H1 (cell line): Measurements from ENCODE around the gene CDH18. TPM values are rescaled to one million over a fixed set of nuclear protein-coding genes. Genes with fewer than 3 reads are reported as not detected.

ENCODE experiments used
- CTCF ChIA-PET: fragments of 300-600 bp; sonication (Branson Sonifier 250); formaldehyde crosslinking; loops from one replicate; lab custom pipeline; 2021; ENCODE audit not compliant: partially characterized antibody; lab: Charles Lee
- POLR2A ChIA-PET: fragments of 300-600 bp; sonication (Branson Sonifier 250); formaldehyde crosslinking; loops from one replicate; lab custom pipeline; 2021; ENCODE audit warnings: inconsistent platforms; ENCODE audit not compliant: partially characterized antibody; lab: Charles Lee
- DNase-seq, 2 experiments: peaks; one replicate each; pipeline versions ENCODE4 v3.0.0 to v3.0.0-alpha.2; 2010 to 2022; ENCODE audit warnings: low spot score in 2 of 2, low read depth in 1 of 2, mixed read lengths in 1 of 2
- FAIRE-seq: peaks from 2 replicates; lab custom pipeline; 2011; peaks lifted over from hg19 to GRCh38; lab: Jason Lieb, UNC
- H2AFZ ChIP-seq: 2 replicates; pipeline ENCODE4 v1.8.1; 2012; ENCODE audit warnings: low read length, inconsistent platforms
- H2AK5ac ChIP-seq: 2 replicates; pipeline ENCODE4 v1.6.1; 2013; ENCODE audit warnings: low read depth, low read length
- H2BK120ac ChIP-seq: replicated peaks from 2 replicates; pipeline ENCODE3; 2013; ENCODE audit warnings: low read depth, low read length, inconsistent platforms
- H2BK12ac ChIP-seq: 2 replicates; pipeline ENCODE4 v1.6.1; 2013; ENCODE audit warnings: low read depth, low read length
- H2BK15ac ChIP-seq: 2 replicates; pipeline ENCODE4 v1.6.1; 2013; ENCODE audit warnings: low read length
- H2BK20ac ChIP-seq: 2 replicates; pipeline ENCODE4 v1.6.1; 2013; ENCODE audit warnings: low read length
- H2BK5ac ChIP-seq: 2 replicates; pipeline ENCODE4 v1.6.1; 2013; ENCODE audit warnings: low read depth, low read length
- H3K14ac ChIP-seq: 2 replicates; pipeline ENCODE4 v1.6.1; 2013; ENCODE audit warnings: inconsistent platforms; ENCODE audit not compliant: insufficient read length
- H3K18ac ChIP-seq: 2 replicates; pipeline ENCODE4 v1.6.1; 2013; ENCODE audit warnings: low read length; ENCODE audit errors: extremely low read depth
- H3K23ac ChIP-seq: 2 replicates; pipeline ENCODE4 v1.6.1; 2013; ENCODE audit warnings: inconsistent platforms; ENCODE audit not compliant: insufficient read length
- H3K23me2 ChIP-seq: 2 replicates; pipeline ENCODE4 v1.6.1; 2013; ENCODE audit warnings: low read depth, low read length
- H3K27ac ChIP-seq: 2 replicates; pipeline ENCODE4 v1.6.1; 2011; ENCODE audit warnings: low read depth, low read length, inconsistent platforms
- H3K27me3 ChIP-seq, 4 experiments: replicated peaks in 1 of 4; 1 replicate in 1 of 4; 2 replicates in 3 of 4; pipeline versions ENCODE4 v1.6.1 to v1.8.1; 2011 to 2013; ENCODE audit warnings: low read length in 3 of 4, mild to moderate bottlenecking in 3 of 4, inconsistent platforms in 2 of 4, mixed read lengths in 2 of 4, moderate library complexity in 1 of 4; ENCODE audit not compliant: control insufficient read depth in 3 of 4, insufficient read depth in 3 of 4; ENCODE audit errors: extremely low read depth in 1 of 4
- H3K36me3 ChIP-seq, 4 experiments: 2 replicates each; pipeline versions ENCODE4 v1.6.1 to v1.8.1; 2011 to 2013; ENCODE audit warnings: mild to moderate bottlenecking in 4 of 4, low read length in 3 of 4, moderate library complexity in 2 of 4, control low read depth in 1 of 4, inconsistent platforms in 1 of 4; ENCODE audit not compliant: insufficient read depth in 4 of 4, control insufficient read depth in 2 of 4
- H3K4ac ChIP-seq: replicated peaks from 2 replicates; pipeline ENCODE3; 2013; ENCODE audit warnings: low read length, low read depth, mixed read lengths, inconsistent platforms; ENCODE audit not compliant: insufficient read length
- H3K4me1 ChIP-seq, 4 experiments: replicated peaks in 1 of 4; 1 replicate in 1 of 4; 2 replicates in 3 of 4; pipeline versions ENCODE4 v1.6.1 to v1.8.1; 2011 to 2013; ENCODE audit warnings: low read length in 3 of 4, inconsistent platforms in 2 of 4, mixed read lengths in 1 of 4; ENCODE audit not compliant: insufficient read depth in 4 of 4, control insufficient read depth in 3 of 4
- H3K4me2 ChIP-seq, 2 experiments: 2 replicates each; pipeline versions ENCODE4 v1.6.1 to v1.8.1; 2011 to 2013; ENCODE audit warnings: low read depth in 2 of 2, low read length in 2 of 2, control low read depth in 1 of 2, inconsistent platforms in 1 of 2, mild to moderate bottlenecking in 1 of 2; ENCODE audit not compliant: insufficient read depth in 1 of 2
- H3K4me3 ChIP-seq, 4 experiments: fragments of 200-600, 300-600 bp in 1 of 4; sonication (generic), shearing (Covaris generic), sonication (Bioruptor Twin) in 1 of 4; 2 replicates each; pipeline versions ENCODE4 v1.5.1 to v1.8.1; 2011 to 2016; ENCODE audit warnings: low read length in 4 of 4, low read depth in 3 of 4, control low read depth in 2 of 4, inconsistent platforms in 2 of 4, mild to moderate bottlenecking in 2 of 4, mixed read lengths in 1 of 4, moderate library complexity in 1 of 4; ENCODE audit not compliant: insufficient read depth in 2 of 4; ENCODE audit errors: extremely low read depth in 1 of 4
- H3K56ac ChIP-seq: replicated peaks from 2 replicates; pipeline ENCODE3; 2013; ENCODE audit warnings: low read depth, mild to moderate bottlenecking, mixed read lengths, low read length, inconsistent platforms; ENCODE audit not compliant: insufficient read length
- H3K79me1 ChIP-seq: 2 replicates; pipeline ENCODE4 v1.6.1; 2013; ENCODE audit warnings: low read depth, low read length, control low read depth
- H3K79me2 ChIP-seq, 2 experiments: 2 replicates each; pipeline versions ENCODE4 v1.6.1 to v1.8.1; 2012 to 2013; ENCODE audit warnings: low read length in 2 of 2, mild to moderate bottlenecking in 2 of 2, inconsistent platforms in 1 of 2; ENCODE audit not compliant: insufficient read depth in 2 of 2, control insufficient read depth in 1 of 2
- H3K9ac ChIP-seq, 4 experiments: replicated peaks in 1 of 4; 1 replicate in 1 of 4; 2 replicates in 3 of 4; pipeline versions ENCODE4 v1.6.1 to v1.8.1; 2011 to 2013; ENCODE audit warnings: low read depth in 3 of 4, low read length in 3 of 4, control low read depth in 2 of 4, mild to moderate bottlenecking in 2 of 4, moderate library complexity in 2 of 4, inconsistent platforms in 1 of 4; ENCODE audit errors: extremely low read depth in 1 of 4
- H3K9me3 ChIP-seq, 2 experiments: 2 replicates each; pipeline versions ENCODE4 v1.6.1 to v1.8.1; 2012 to 2013; ENCODE audit warnings: mild to moderate bottlenecking in 2 of 2, moderate library complexity in 2 of 2, control low read depth in 1 of 2, inconsistent platforms in 1 of 2, low read depth in 1 of 2, low read length in 1 of 2, mixed read lengths in 1 of 2; ENCODE audit not compliant: insufficient read depth in 2 of 2
- H4K20me1 ChIP-seq, 2 experiments: replicated peaks in 1 of 2; 2 replicates each; pipeline versions ENCODE3 to v1.8.1; 2011 to 2013; ENCODE audit warnings: inconsistent platforms in 2 of 2, low read length in 2 of 2, mild to moderate bottlenecking in 1 of 2; ENCODE audit not compliant: insufficient read depth in 2 of 2, control insufficient read depth in 1 of 2
- H4K5ac ChIP-seq: 2 replicates; pipeline ENCODE4 v1.6.1; 2013; ENCODE audit warnings: low read length, low read depth, mixed read lengths, inconsistent platforms; ENCODE audit not compliant: insufficient read length
- H4K8ac ChIP-seq: 2 replicates; pipeline ENCODE4 v1.8.0; 2013; ENCODE audit warnings: mild to moderate bottlenecking, moderate library complexity, low read length, inconsistent platforms; ENCODE audit not compliant: insufficient read depth; ENCODE audit errors: extremely low read depth
- H4K91ac ChIP-seq: replicated peaks from 2 replicates; pipeline ENCODE3; 2013; ENCODE audit warnings: low read length, mixed read lengths, inconsistent platforms; ENCODE audit not compliant: insufficient read length
- CBX8 ChIP-seq: fragments of 300-800, 300-1000 bp; sonication (generic); IDR thresholded peaks from 2 replicates; pipeline ENCODE4 v1.7.1; 2016; ENCODE audit warnings: low read depth, low read length, borderline replicate concordance
- CTBP2 ChIP-seq: IDR thresholded peaks from 2 replicates; pipeline ENCODE4 v1.7.0; 2011; ENCODE audit warnings: borderline replicate concordance, mild to moderate bottlenecking, moderate library complexity, mixed read lengths, low read length; ENCODE audit not compliant: insufficient read depth, insufficient read length
- EZH2 ChIP-seq: fragments of 200-600 bp; sonication (generic); IDR thresholded peaks from 2 replicates; pipeline ENCODE4 v1.7.1; 2012; ENCODE audit warnings: low read depth, mild to moderate bottlenecking, moderate library complexity, low read length, inconsistent platforms; ENCODE audit not compliant: severe bottlenecking
- HDAC6 ChIP-seq: IDR thresholded peaks from one replicate; pipeline ENCODE4 v1.7.1; 2012; ENCODE audit warnings: low read depth, mild to moderate bottlenecking, inconsistent platforms, low read length, moderate library complexity
- RAD21 ChIP-seq, 2 experiments: IDR thresholded peaks in 1 of 2; conservative IDR thresholded peaks in 1 of 2; 2 replicates each; pipeline ENCODE4 v1.6.1; 2011; ENCODE audit warnings: low read depth in 2 of 2, low read length in 2 of 2, improper control_type of control experiment in 1 of 2, inconsistent platforms in 1 of 2, mild to moderate bottlenecking in 1 of 2, moderate library complexity in 1 of 2
- SIN3A ChIP-seq, 2 experiments: IDR thresholded peaks in 1 of 2; conservative IDR thresholded peaks in 1 of 2; 2 replicates each; pipeline ENCODE4 v1.6.1; 2011 to 2012; ENCODE audit warnings: low read length in 2 of 2, improper control_type of control experiment in 1 of 2, low read depth in 1 of 2, mild to moderate bottlenecking in 1 of 2
- SIRT6 ChIP-seq: IDR thresholded peaks from one replicate; pipeline ENCODE4 v1.7.1; 2012; ENCODE audit warnings: low read length, inconsistent platforms
- SUZ12 ChIP-seq: fragments of 200-600 bp; sonication (generic); IDR thresholded peaks from 2 replicates; pipeline ENCODE4 v1.6.1; 2012; ENCODE audit warnings: mild to moderate bottlenecking, inconsistent platforms, low read length, moderate library complexity, mixed read lengths
- TBP ChIP-seq: IDR thresholded peaks from 2 replicates; pipeline ENCODE4 v1.6.1; 2011; ENCODE audit warnings: low read depth, low read length, improper control_type of control experiment
- TCF12 ChIP-seq: IDR thresholded peaks from 2 replicates; pipeline ENCODE4 v1.6.1; 2011; ENCODE audit warnings: low read depth, mild to moderate bottlenecking, low read length
- YY1 ChIP-seq: IDR thresholded peaks from 2 replicates; pipeline ENCODE4 v1.6.1; 2011; ENCODE audit warnings: low read depth, mild to moderate bottlenecking, low read length
- WGBS, 2 experiments: shearing (Covaris generic) in 1 of 2; methylation state at CpG; one replicate each; pipeline versions ENCODE4 v1.1.6 to v1.1.7; 2013 to 2015; ENCODE audit warnings: low lambda C conversion rate in 2 of 2, mixed read lengths in 2 of 2, inconsistent platforms in 1 of 2, low coverage in 1 of 2, missing lambda C conversion rate in 1 of 2; ENCODE audit not compliant: insufficient replicate concordance in 2 of 2, insufficient coverage in 1 of 2, insufficient read length in 1 of 2; ENCODE audit errors: extremely low coverage in 1 of 2, missing lambda C conversion rate in 1 of 2; 5-methylcytosine and 5-hydroxymethylcytosine counted together
- polyA plus RNA-seq, 7 experiments: library from polyadenylated mRNA; depleted of rRNA in 3 of 7; stranded (reverse) in 5 of 7; unstranded in 2 of 7; fragments of >200 nt in 5 of 7; fragments of 200-250 nt in 2 of 7; gene quantifications; 1 replicate in 5 of 7; 2 replicates in 1 of 7; 4 replicates in 1 of 7; pipeline versions ENCODE4 v1.2.1 to v1.2.3, GENCODE V29; 2011 to 2013; ENCODE audit warnings: missing spikeins in 2 of 7, mixed read lengths in 2 of 7
- total RNA-seq: library from RNA; stranded (reverse); fragmentation: NEBNext Ultra II Directional; extraction: Animal tissue kit (Norgen Biotek cat#: 25700); gene quantifications from 2 replicates; pipeline ENCODE4 v1.2.1, GENCODE V29; 2021
- TF ChIP-seq, protein P1 (sequence below): IDR thresholded peaks from 2 replicates; pipeline ENCODE4 v1.6.1; 2012; ENCODE audit warnings: inconsistent platforms

Gene CDH18
- total and polyA plus RNA-seq, 2 of the 8 experiments (the other 6 are each of a cell fraction or from before 2014, with no cell fraction given), result 0.30 to 0.32 TPM

DNA sequence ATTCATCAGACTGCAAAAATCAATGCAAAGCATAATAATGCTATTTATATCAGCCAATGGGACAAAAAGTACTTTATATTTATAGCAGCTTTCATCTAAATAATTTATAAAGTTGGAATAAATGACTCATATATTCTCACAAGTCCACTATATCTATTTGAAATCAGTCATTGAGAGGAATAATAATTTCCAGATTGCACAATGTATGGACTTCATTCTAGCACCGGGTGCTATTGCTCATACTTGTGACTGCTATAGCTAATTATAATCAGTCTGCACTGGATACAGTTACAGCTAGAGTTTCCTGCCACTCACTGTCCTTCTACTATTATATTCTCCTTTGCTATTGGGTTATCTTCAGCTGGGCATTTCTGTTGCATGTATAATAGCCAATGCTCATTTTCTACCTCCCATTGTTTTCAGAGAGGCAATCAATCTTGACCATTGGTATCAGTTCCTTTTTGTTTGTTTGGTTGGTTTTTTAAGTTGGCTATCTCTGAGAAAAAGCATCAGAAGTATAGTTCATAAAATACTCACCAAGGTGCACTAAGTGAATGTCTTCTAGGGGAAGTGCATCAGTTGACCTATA, 1.9 kb downstream of the CDH18 start:
- no peak overlapping the region for H3K27ac ChIP-seq
- FAIRE-seq (no peak), DNase-seq (no peak)
- H3K79me2 ChIP-seq, result no peaks in the 10 kb centered on the region
- H3K4me2 ChIP-seq, result no peak overlapping the region
- H2BK20ac ChIP-seq, result no peak overlapping the region
- H2AFZ ChIP-seq, result no peak overlapping the region
- H3K4ac ChIP-seq, result no peak overlapping the region
- H3K18ac ChIP-seq, result no peak overlapping the region
- no peak overlapping the region for H3K23ac ChIP-seq
- H3K36me3 ChIP-seq, result no peaks in the 10 kb centered on the region
- H4K5ac ChIP-seq, result no peak overlapping the region
- ChIA-PET POLR2A (no interaction called here), CTCF (interaction anchor here (0.7 kb wide), 1 partner anchor 166 kb away, joined by 4 read pairs; no protein-coding TSS in a partner anchor)
- no peak overlapping the region for H3K4me3 ChIP-seq
- no peaks in the 10 kb centered on the region for H3K9me3 ChIP-seq
- no peaks in the 10 kb centered on the region for H3K79me1 ChIP-seq
- no peak overlapping the region for H2BK5ac ChIP-seq
- peaks cover 5% of the 10 kb centered on the region for H3K23me2 ChIP-seq
- H2BK15ac ChIP-seq, result no peak overlapping the region
- H3K14ac ChIP-seq, result no peak overlapping the region
- no peak overlapping the region for H2BK12ac ChIP-seq
- no peaks in the 10 kb centered on the region for H4K20me1 ChIP-seq
- H2BK120ac ChIP-seq, result no peak overlapping the region
- H3K56ac ChIP-seq, result no peak overlapping the region
- H3K4me1 ChIP-seq, result peaks cover 0 to 2% (median 0%) of the 10 kb centered on the region in 4 experiments; a peak in 1 of 7 replicates
- WGBS, 2 experiments, result 94% methylated on average over 1 of the region's 1 CpG; no CpG with 5 or more reads in 1 of the 2 experiments
- no peak overlapping the region for H3K9ac ChIP-seq
- H3K27me3 ChIP-seq, result peaks cover 0 to 8% (median 6%) of the 10 kb centered on the region in 4 experiments; a peak in 5 of 7 replicates
- H4K91ac ChIP-seq, result no peak overlapping the region
- no peak overlapping the region for H2AK5ac ChIP-seq
- H4K8ac ChIP-seq, result no peak overlapping the region
- TF ChIP-seq SIN3A (conservative IDR thresholded peaks at IDR 0.05 in 1 of 2, IDR thresholded peaks at IDR 0.05 in 1 of 2; ENCODE audit: low read depth in 1 of 2, low read length in 2 of 2) (no peak), CTBP2 (no peak), SUZ12 (no peak), TBP (no peak), SIRT6 (no peak), YY1 (no peak), HDAC6 (no peak), EZH2 (no peak), CBX8 (no peak), TCF12 (no peak), RAD21 (IDR thresholded peaks at IDR 0.05 in 1 of 2, conservative IDR thresholded peaks at IDR 0.05 in 1 of 2; ENCODE audit: low read depth in 2 of 2, low read length in 2 of 2) (no peak)
- TF ChIP-seq, protein P1, sequence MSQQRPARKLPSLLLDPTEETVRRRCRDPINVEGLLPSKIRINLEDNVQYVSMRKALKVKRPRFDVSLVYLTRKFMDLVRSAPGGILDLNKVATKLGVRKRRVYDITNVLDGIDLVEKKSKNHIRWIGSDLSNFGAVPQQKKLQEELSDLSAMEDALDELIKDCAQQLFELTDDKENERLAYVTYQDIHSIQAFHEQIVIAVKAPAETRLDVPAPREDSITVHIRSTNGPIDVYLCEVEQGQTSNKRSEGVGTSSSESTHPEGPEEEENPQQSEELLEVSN, result no peak
